ENCODE measurements around the gene LRP5. TPM values are rescaled to one million over a fixed set of nuclear protein-coding genes. Genes with fewer than 3 reads are reported as not detected.

The LRP5 gene
- total RNA-seq, 1 experiment from 2014 or later = 55.2 TPM

- no peak overlapping the region for H3K27ac ChIP-seq (ENCODE audit: low read depth, low read length)
- TF ChIP-seq YY1 (IDR thresholded peaks at IDR 0.05; ENCODE audit: extremely low read depth, insufficient replicate concordance, low read depth, low read length) = no peak
- TF ChIP-seq MAX (IDR thresholded peaks at IDR 0.05) = no peak
- TF ChIP-seq, protein P1, sequence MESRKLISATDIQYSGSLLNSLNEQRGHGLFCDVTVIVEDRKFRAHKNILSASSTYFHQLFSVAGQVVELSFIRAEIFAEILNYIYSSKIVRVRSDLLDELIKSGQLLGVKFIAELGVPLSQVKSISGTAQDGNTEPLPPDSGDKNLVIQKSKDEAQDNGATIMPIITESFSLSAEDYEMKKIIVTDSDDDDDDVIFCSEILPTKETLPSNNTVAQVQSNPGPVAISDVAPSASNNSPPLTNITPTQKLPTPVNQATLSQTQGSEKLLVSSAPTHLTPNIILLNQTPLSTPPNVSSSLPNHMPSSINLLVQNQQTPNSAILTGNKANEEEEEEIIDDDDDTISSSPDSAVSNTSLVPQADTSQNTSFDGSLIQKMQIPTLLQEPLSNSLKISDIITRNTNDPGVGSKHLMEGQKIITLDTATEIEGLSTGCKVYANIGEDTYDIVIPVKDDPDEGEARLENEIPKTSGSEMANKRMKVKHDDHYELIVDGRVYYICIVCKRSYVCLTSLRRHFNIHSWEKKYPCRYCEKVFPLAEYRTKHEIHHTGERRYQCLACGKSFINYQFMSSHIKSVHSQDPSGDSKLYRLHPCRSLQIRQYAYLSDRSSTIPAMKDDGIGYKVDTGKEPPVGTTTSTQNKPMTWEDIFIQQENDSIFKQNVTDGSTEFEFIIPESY (IDR thresholded peaks at IDR 0.05; ENCODE audit: extremely low read depth, insufficient replicate concordance, low read length) = no peak
- TF ChIP-seq RAD21 (IDR thresholded peaks at IDR 0.05; ENCODE audit: low read depth) = no peak
- TF ChIP-seq EZH2phosphoT487 (IDR thresholded peaks at IDR 0.05; ENCODE audit: borderline replicate concordance) = no peak
- TF ChIP-seq FOSL1 (IDR thresholded peaks at IDR 0.05; ENCODE audit: low read depth) = no peak
- no peak for TF ChIP-seq JUND (IDR thresholded peaks at IDR 0.05)
- TF ChIP-seq POLR2A (IDR thresholded peaks at IDR 0.05; ENCODE audit: borderline replicate concordance, extremely low read depth, insufficient read depth, insufficient read length) = no peak
- TF ChIP-seq CEBPB (IDR thresholded peaks at IDR 0.05; ENCODE audit: low read depth) = no peak
- no peak for TF ChIP-seq EZH2 (IDR thresholded peaks at IDR 0.05)
- no peak for TF ChIP-seq POLR2AphosphoS5 (IDR thresholded peaks at IDR 0.05; ENCODE audit: low read depth, low read length)
- no peak for TF ChIP-seq EGR1 (IDR thresholded peaks at IDR 0.05; ENCODE audit: low read depth)
- TF ChIP-seq SP1 (IDR thresholded peaks at IDR 0.05; ENCODE audit: low read depth) = no peak
- TF ChIP-seq, protein P2, sequence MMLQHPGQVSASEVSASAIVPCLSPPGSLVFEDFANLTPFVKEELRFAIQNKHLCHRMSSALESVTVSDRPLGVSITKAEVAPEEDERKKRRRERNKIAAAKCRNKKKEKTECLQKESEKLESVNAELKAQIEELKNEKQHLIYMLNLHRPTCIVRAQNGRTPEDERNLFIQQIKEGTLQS (IDR thresholded peaks at IDR 0.05) = no peak
- no peak for TF ChIP-seq CBX3 (IDR thresholded peaks at IDR 0.05; ENCODE audit: low read depth)
- TF ChIP-seq, protein P3, sequence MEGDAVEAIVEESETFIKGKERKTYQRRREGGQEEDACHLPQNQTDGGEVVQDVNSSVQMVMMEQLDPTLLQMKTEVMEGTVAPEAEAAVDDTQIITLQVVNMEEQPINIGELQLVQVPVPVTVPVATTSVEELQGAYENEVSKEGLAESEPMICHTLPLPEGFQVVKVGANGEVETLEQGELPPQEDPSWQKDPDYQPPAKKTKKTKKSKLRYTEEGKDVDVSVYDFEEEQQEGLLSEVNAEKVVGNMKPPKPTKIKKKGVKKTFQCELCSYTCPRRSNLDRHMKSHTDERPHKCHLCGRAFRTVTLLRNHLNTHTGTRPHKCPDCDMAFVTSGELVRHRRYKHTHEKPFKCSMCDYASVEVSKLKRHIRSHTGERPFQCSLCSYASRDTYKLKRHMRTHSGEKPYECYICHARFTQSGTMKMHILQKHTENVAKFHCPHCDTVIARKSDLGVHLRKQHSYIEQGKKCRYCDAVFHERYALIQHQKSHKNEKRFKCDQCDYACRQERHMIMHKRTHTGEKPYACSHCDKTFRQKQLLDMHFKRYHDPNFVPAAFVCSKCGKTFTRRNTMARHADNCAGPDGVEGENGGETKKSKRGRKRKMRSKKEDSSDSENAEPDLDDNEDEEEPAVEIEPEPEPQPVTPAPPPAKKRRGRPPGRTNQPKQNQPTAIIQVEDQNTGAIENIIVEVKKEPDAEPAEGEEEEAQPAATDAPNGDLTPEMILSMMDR (IDR thresholded peaks at IDR 0.05 in 2 of 3, conservative IDR thresholded peaks at IDR 0.05 in 1 of 3; ENCODE audit: borderline replicate concordance in 1 of 3, insufficient read depth in 1 of 3, low read depth in 2 of 3, low read length in 2 of 3) = no peak
- TF ChIP-seq ELF1 (IDR thresholded peaks at IDR 0.05; ENCODE audit: borderline replicate concordance, low read depth) = no peak
- TF ChIP-seq, protein P4, sequence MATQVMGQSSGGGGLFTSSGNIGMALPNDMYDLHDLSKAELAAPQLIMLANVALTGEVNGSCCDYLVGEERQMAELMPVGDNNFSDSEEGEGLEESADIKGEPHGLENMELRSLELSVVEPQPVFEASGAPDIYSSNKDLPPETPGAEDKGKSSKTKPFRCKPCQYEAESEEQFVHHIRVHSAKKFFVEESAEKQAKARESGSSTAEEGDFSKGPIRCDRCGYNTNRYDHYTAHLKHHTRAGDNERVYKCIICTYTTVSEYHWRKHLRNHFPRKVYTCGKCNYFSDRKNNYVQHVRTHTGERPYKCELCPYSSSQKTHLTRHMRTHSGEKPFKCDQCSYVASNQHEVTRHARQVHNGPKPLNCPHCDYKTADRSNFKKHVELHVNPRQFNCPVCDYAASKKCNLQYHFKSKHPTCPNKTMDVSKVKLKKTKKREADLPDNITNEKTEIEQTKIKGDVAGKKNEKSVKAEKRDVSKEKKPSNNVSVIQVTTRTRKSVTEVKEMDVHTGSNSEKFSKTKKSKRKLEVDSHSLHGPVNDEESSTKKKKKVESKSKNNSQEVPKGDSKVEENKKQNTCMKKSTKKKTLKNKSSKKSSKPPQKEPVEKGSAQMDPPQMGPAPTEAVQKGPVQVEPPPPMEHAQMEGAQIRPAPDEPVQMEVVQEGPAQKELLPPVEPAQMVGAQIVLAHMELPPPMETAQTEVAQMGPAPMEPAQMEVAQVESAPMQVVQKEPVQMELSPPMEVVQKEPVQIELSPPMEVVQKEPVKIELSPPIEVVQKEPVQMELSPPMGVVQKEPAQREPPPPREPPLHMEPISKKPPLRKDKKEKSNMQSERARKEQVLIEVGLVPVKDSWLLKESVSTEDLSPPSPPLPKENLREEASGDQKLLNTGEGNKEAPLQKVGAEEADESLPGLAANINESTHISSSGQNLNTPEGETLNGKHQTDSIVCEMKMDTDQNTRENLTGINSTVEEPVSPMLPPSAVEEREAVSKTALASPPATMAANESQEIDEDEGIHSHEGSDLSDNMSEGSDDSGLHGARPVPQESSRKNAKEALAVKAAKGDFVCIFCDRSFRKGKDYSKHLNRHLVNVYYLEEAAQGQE (IDR thresholded peaks at IDR 0.05; ENCODE audit: low read depth) = no peak
- no peak for TF ChIP-seq SIN3A (IDR thresholded peaks at IDR 0.05; ENCODE audit: low read depth)
These were observed 94.2 kb downstream of the LRP5 start for GRCh38 chr11:68406324-68407313.

More at GRCh38 chr11:68406324-68407313, 94.2 kb downstream of the LRP5 start:
- no peaks in the 10 kb centered on the region for H3K9me2 ChIP-seq (ENCODE audit: insufficient read depth)
- peaks cover 11 to 19% of the 10 kb centered on the region in 2 experiments; a peak in 3 of 4 replicates for H3K36me3 ChIP-seq (ENCODE audit: control insufficient read depth in 1 of 2, insufficient read depth in 2 of 2, low read length in 2 of 2)
- POLR2A ChIA-PET = no interaction called here
- no peak for ATAC-seq
- H3K27me3 ChIP-seq (ENCODE audit: insufficient read depth, low read length) = no peaks in the 10 kb centered on the region
- RAD21 ChIA-PET (ENCODE audit: low non-redundant PET in 1 of 2, low total read pairs in 2 of 2, uncharacterized antibody in 2 of 2, unreplicated experiment in 2 of 2) = no interaction called here
- no peak overlapping the region for H2AFZ ChIP-seq (ENCODE audit: low read depth, low read length, poor library complexity, severe bottlenecking)
- H3K79me2 ChIP-seq (ENCODE audit: insufficient read depth, low read length) = no peaks in the 10 kb centered on the region
- BruUV-seq (replicated peaks) = no TSS peak
- no peaks in the 10 kb centered on the region for H3K9me3 ChIP-seq (ENCODE audit: control insufficient read depth in 1 of 2, insufficient read depth in 1 of 2, low read depth in 1 of 2, low read length in 2 of 2)
- DNase-seq (ENCODE audit: low read depth, low spot score) = no peak
- H4K20me1 ChIP-seq (ENCODE audit: insufficient read depth) = no peaks in the 10 kb centered on the region
- H3K4me1 ChIP-seq (ENCODE audit: control insufficient read depth in 1 of 2, insufficient read depth in 2 of 2, low read length in 2 of 2) = no peaks in the 10 kb centered on the region
- intact Hi-C loops (cut with micrococcal nuclease) = no loop called here
- CTCF ChIA-PET = no interaction called here
- no peak overlapping the region for H3K9ac ChIP-seq (ENCODE audit: low read length)
- no peak overlapping the region for H3K4me3 ChIP-seq (replicated peaks in 1 of 2; ENCODE audit: low read depth in 1 of 2, low read length in 2 of 2)
- no peak overlapping the region for H3K4me2 ChIP-seq (ENCODE audit: low read length)

Data from HCT116 (cell line).